ENCODE data around the gene SYS1.

The SYS1 gene

DNA sequence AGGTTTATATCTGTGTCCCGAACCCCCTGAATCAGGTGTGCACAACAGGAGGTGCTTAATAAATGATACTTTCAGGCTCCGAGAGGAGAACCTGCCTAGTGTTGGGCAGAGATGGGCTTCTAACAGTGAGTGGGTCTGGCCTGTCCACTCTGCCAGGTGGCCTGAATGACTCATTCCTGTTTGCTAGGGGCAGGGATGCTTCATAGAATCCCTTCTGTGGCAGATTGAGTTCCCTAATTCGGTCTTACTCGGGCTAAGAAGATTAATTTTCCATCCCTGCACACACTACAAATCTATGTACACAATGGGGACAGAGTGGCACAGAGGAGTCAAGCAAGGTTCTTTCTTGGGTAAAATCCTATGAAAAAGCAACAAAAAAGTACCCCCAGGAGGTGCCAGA lies 34.5 kb upstream of the SYS1 start:
- Histone ChIP-seq H3K9me3 (ENCODE audit: control insufficient read depth, insufficient read depth, low read length) (no peaks in the 10 kb centered on the region), H3K4me1 (ENCODE audit: control insufficient read depth, insufficient read depth, low read length) (no peaks in the 10 kb centered on the region), H3K27me3 (ENCODE audit: control insufficient read depth, insufficient read depth, low read length) (no peaks in the 10 kb centered on the region), H3K4me3 (ENCODE audit: low read depth, low read length) (no peak overlapping the region), H3K36me3 (ENCODE audit: control insufficient read depth, insufficient read depth, low read length) (peaks cover 46% of the 10 kb centered on the region), H3K9ac (ENCODE audit: low read depth, low read length) (no peak overlapping the region)

DNA sequence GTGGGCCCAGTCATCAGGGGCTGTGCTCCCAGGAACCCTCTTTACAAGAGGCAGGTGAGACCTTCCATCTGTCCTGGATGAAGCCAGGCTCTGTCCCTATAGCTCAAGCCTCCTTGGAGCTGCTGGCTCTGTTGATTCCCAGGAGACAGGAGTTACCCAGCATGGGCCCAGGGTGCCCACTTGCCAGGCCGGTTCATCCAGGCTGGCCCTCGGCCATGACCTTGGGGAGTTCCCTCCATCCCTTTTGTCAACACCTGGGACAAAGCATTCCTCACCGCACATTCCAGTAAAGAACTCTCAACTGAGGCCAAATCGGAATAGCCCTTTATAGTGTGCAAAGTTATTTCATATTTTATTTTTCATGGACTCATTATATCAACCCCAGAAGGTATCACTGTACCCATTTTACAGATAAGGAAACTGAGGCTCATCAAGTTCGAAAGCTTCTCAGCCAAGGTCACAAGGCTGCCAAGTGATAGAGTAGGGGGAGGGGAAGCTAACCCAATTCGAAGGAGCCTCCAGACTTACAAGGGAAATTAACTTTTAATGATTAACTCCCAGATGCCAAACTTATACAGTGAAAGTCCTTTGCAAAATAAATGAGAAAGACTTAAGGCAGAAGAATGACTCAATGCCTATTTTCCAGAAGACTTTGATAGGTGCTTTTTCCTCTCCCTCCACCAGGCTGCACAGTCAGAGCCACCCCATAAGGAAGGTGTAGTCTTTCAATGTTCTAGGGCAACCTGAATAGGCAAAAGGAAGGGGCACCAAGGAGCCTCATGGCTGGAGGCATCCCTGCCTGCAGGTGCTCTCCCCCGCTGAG lies 33.2 kb upstream of the SYS1 start:
- no peaks in the 10 kb centered on the region for H3K9me3 ChIP-seq (ENCODE audit: control insufficient read depth, insufficient read depth, low read length)
- H3K4me1 ChIP-seq (ENCODE audit: control insufficient read depth, insufficient read depth, low read length): no peaks in the 10 kb centered on the region
- no peaks in the 10 kb centered on the region for H3K27me3 ChIP-seq (ENCODE audit: control insufficient read depth, insufficient read depth, low read length)
- peaks cover 46% of the 10 kb centered on the region for H3K36me3 ChIP-seq (ENCODE audit: control insufficient read depth, insufficient read depth, low read length)
- H3K9ac ChIP-seq (ENCODE audit: low read depth, low read length): no peak overlapping the region
- H3K4me3 ChIP-seq (ENCODE audit: low read depth, low read length): no peak overlapping the region

DNA sequence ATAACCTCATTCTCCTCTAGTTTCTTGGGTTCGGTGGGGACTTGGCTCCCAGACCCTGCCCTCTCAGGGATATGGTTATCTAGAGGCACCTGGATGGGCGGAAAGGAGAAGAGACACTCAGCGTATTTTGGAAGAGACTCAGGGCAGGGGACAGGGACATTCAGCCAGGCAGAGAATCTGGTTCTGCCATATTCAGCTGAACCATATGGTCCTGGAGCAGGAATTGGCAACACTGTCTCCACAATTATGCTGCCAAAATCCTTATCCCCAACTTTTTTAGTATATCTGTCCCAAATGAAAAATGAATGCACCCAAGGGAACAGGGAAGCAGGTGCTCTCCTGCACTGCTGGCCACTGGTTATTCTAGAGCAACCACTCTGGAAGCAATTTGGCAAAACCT lies 32.5 kb upstream of the SYS1 start:
- H3K36me3 ChIP-seq (ENCODE audit: control insufficient read depth, insufficient read depth, low read length): peaks cover 46% of the 10 kb centered on the region
- H3K9ac ChIP-seq (ENCODE audit: low read depth, low read length): no peak overlapping the region
- no peaks in the 10 kb centered on the region for H3K9me3 ChIP-seq (ENCODE audit: control insufficient read depth, insufficient read depth, low read length)
- H3K4me1 ChIP-seq (ENCODE audit: control insufficient read depth, insufficient read depth, low read length): no peaks in the 10 kb centered on the region
- no peaks in the 10 kb centered on the region for H3K27me3 ChIP-seq (ENCODE audit: control insufficient read depth, insufficient read depth, low read length)
- no peak overlapping the region for H3K4me3 ChIP-seq (ENCODE audit: low read depth, low read length)

DNA sequence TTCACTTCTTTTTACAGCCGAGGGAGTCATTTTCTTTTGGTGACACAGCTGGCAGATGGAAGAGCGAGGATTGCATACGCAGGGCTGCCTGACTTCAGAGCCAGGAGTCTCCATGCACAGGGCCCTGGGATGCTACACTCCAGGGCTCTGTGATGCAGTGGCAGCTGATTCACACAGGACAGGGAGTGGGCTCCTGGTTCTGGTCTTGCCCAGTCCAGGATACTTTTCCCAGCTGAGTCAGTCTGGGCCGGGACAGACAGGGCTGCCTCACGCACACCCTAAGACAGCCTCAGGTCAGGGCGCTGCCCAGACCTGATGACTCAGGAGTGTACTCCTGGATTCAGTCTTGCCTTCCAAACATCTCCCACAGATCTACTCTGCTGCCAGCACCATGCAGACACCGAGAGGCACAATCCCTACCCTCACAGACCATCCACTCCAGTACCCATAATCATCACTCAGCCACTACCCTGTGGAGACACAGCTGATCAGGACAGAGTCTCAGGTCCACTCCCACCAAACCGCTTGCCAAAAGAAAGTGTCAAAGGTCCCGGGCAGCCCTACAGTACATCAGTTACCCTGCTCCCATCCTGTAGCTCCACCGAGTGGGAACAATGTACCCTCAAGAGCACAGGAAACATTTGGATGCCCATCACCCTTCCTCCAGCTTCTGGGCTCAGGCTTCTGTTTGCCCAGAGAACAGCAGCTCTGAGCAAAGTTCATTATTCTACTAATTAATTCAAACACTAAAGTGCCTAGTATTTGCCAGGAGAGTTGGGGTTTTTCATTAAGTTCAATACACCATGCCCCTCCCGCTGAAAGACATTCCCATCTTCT lies 26.2 kb upstream of the SYS1 start:
- H3K27me3 ChIP-seq (ENCODE audit: control insufficient read depth, insufficient read depth, low read length): no peaks in the 10 kb centered on the region
- no peak overlapping the region for H3K4me3 ChIP-seq (ENCODE audit: low read depth, low read length)
- H3K9ac ChIP-seq (ENCODE audit: low read depth, low read length): no peak overlapping the region
- no peaks in the 10 kb centered on the region for H3K9me3 ChIP-seq (ENCODE audit: control insufficient read depth, insufficient read depth, low read length)
- peaks cover 44% of the 10 kb centered on the region for H3K4me1 ChIP-seq (ENCODE audit: control insufficient read depth, insufficient read depth, low read length)
- H3K36me3 ChIP-seq (ENCODE audit: control insufficient read depth, insufficient read depth, low read length): peaks cover 10% of the 10 kb centered on the region

DNA sequence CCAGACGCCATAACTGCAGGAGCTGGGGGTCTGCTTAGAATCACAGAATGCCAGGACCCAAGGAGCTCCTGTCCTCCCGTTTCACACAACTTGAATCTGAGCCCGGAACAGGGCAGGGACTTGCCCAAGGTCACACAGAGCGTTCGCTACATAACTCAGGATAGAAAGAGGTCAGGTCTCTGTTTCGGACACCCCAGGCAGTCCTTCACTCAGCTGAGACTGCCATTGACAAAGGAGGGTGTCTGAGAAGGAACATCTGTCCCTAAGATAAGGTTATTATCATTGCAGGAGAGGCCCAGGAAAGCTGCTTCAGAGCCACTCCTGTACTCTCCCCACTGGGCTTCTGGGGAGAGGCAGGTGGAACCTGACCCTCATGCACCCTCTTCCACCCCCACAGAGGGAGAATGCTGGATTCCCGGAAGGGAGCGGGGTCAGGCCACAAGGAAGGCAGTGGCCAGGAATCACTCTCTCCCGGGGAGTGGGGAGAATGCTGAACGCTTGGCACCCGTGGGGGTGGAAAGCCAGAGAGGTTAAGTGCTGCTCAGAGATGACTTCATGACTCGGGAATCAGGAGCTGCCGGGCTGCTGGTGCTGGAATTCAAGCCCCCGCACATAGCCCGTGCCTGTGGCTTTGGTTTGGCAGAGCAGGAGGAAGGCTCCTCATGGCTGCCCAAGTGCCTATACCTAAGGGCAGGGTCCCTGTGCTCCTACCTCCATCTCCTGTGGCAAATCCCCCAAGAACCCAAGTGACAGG lies 25.4 kb upstream of the SYS1 start:
- Histone ChIP-seq H3K27me3 (ENCODE audit: control insufficient read depth, insufficient read depth, low read length) (no peaks in the 10 kb centered on the region), H3K9me3 (ENCODE audit: control insufficient read depth, insufficient read depth, low read length) (no peaks in the 10 kb centered on the region), H3K4me3 (ENCODE audit: low read depth, low read length) (no peak overlapping the region), H3K4me1 (ENCODE audit: control insufficient read depth, insufficient read depth, low read length) (peaks cover 49% of the 10 kb centered on the region), H3K36me3 (ENCODE audit: control insufficient read depth, insufficient read depth, low read length) (peaks cover 8% of the 10 kb centered on the region), H3K9ac (ENCODE audit: low read depth, low read length) (peak overlapping the region; percentile 47)

DNA sequence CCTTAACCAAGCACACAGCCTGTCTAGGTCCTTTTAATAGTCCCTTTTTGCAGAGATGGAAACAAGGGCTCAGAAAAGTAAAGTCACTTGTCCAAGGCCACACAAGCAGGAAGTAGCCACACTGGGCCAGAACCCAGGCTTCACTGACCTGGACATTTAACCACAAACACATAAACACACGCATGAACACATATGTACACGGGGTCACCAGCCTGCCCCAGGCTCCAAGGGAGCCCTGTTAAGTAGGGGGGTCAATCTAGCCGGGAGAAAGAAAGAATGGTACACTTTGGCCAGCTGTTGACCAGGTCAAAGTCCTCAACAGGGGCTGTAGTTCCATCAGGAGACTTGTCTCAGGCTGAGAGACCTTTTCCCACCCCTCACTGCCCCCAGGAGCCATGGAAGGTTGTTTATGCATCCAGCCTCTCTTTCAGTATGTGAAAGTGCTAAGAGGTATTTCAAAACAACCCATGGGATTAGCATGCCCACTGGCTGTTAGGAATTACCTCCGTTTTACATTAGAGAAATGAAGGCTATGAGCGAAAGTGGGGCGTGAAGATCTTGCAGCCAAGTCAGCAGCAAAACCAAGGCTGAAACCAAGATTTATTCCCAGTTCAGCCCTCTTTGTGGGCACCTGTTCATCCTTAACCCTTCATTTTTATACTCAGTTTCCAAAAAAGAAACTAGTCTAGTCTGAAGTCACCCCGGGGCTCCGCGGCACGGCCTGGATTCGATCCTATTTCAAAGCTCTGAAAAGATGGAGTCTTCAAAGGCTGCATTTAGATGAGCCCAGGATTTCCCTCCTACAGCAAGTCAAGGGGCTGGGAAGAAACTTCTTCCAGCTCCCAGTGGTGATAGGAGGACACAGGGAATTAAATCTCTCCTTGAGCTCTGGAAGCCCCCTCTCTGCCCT lies 24.6 kb upstream of the SYS1 start:
- Histone ChIP-seq H3K4me3 (ENCODE audit: low read depth, low read length) (no peak overlapping the region), H3K27me3 (ENCODE audit: control insufficient read depth, insufficient read depth, low read length) (no peaks in the 10 kb centered on the region), H3K9ac (ENCODE audit: low read depth, low read length) (peak overlapping the region; percentile 37), H3K9me3 (ENCODE audit: control insufficient read depth, insufficient read depth, low read length) (no peaks in the 10 kb centered on the region), H3K36me3 (ENCODE audit: control insufficient read depth, insufficient read depth, low read length) (peaks cover 4% of the 10 kb centered on the region), H3K4me1 (ENCODE audit: control insufficient read depth, insufficient read depth, low read length) (peaks cover 57% of the 10 kb centered on the region)

DNA sequence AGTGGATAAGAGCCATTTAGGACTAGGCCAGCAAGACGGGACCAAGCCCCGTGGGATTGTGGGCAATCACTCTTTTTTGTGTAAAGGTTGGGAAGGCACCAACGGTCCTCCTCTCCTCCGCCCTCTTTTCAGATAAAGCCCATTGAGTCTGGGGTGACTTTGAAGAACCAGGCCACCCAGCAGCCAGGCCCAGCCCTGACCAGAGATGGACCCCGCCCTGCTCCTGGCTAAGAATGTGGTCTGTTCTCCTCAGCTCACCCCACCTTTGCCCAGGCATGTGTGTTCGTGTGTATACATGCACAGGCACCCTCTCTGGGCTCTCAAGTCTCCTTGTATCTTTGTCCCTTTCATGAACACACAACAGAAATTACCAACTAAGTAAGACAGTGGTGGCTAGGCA lies 23.9 kb upstream of the SYS1 start:
- Histone ChIP-seq H3K4me3 (ENCODE audit: low read depth, low read length) (no peak overlapping the region), H3K27me3 (ENCODE audit: control insufficient read depth, insufficient read depth, low read length) (no peaks in the 10 kb centered on the region), H3K9ac (ENCODE audit: low read depth, low read length) (peak overlapping the region; percentile 14), H3K4me1 (ENCODE audit: control insufficient read depth, insufficient read depth, low read length) (peaks cover 64% of the 10 kb centered on the region), H3K36me3 (ENCODE audit: control insufficient read depth, insufficient read depth, low read length) (peaks cover 4% of the 10 kb centered on the region), H3K9me3 (ENCODE audit: control insufficient read depth, insufficient read depth, low read length) (no peaks in the 10 kb centered on the region)

DNA sequence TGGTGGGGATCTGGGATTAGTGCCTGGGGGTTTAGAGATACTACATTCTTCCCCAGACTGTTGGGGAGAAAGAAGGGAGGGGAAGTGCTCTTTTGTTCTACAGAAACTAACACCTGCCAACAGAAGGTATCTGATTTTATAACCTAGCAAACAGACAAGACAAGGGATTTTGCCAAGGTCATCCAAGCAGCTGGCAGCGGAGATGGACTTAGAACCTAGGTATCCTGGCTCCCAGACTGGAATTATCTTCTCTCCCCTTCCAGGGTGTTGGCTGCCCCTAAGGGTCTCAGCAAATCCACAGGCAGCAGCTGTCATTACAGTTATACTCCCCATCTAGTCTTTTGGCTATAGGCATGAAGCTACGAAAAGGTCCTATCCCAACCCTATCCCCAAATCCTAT lies 23.2 kb upstream of the SYS1 start:
- H3K36me3 ChIP-seq (ENCODE audit: control insufficient read depth, insufficient read depth, low read length): peaks cover 4% of the 10 kb centered on the region
- peaks cover 71% of the 10 kb centered on the region for H3K4me1 ChIP-seq (ENCODE audit: control insufficient read depth, insufficient read depth, low read length)
- H3K9ac ChIP-seq (ENCODE audit: low read depth, low read length): no peak overlapping the region
- no peaks in the 10 kb centered on the region for H3K27me3 ChIP-seq (ENCODE audit: control insufficient read depth, insufficient read depth, low read length)
- H3K4me3 ChIP-seq (ENCODE audit: low read depth, low read length): no peak overlapping the region
- H3K9me3 ChIP-seq (ENCODE audit: control insufficient read depth, insufficient read depth, low read length): no peaks in the 10 kb centered on the region

DNA sequence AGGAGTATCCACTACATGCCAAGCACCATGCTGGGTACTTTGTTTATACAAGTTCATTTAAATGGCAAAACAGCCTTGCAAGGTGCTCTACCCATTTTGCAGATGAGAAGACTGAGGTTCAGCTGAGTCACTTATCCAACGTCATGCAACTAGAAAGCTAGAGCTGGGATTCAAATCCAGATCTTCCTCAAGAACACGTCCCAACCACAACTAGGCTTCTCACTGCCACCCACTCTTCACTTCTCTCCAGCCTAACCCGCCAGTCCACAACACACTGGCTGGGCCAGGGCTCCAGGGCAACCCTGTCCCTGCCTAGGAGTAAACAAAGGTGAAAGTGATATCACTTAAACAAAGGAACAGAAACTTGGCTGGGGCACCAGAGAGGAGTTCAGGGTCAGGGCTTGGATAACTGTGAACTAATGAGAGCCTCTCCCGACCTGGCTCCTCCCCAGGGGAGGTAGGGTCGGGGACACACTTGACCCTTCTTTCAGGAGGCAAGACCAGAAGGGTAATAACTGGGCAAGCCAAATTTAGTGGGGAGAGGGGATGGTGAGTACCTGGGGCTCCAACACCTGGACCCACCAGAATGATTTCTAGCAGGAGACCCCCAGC lies 22.6 kb upstream of the SYS1 start:
- Histone ChIP-seq H3K36me3 (ENCODE audit: control insufficient read depth, insufficient read depth, low read length) (peaks cover 4% of the 10 kb centered on the region), H3K4me3 (ENCODE audit: low read depth, low read length) (no peak overlapping the region), H3K9me3 (ENCODE audit: control insufficient read depth, insufficient read depth, low read length) (no peaks in the 10 kb centered on the region), H3K27me3 (ENCODE audit: control insufficient read depth, insufficient read depth, low read length) (no peaks in the 10 kb centered on the region), H3K9ac (ENCODE audit: low read depth, low read length) (peak overlapping the region; percentile 29), H3K4me1 (ENCODE audit: control insufficient read depth, insufficient read depth, low read length) (peaks cover 76% of the 10 kb centered on the region)

DNA sequence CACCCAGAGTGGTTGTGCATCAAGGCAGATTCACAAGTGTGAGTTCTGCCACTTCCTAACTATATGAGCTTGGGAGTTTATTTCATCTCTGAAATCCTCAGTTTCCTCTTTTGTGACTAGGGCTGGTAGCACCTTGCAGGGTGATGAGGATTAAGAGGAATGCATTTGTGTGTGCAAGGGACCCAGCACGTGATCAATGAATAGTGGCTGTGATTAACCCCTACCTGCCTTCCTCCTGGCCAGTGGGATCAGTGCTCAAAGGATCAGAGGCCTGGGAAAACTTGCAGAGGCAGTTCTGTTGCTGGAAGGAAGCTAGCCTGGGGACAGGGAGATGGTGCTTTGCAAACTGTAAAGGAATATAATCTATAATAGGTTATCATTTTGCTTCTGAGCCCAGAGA lies 22.0 kb upstream of the SYS1 start:
- H3K27me3 ChIP-seq (ENCODE audit: control insufficient read depth, insufficient read depth, low read length): no peaks in the 10 kb centered on the region
- peak overlapping the region; percentile 62 for H3K4me3 ChIP-seq (ENCODE audit: low read depth, low read length)
- peaks cover 82% of the 10 kb centered on the region for H3K4me1 ChIP-seq (ENCODE audit: control insufficient read depth, insufficient read depth, low read length)
- peaks cover 4% of the 10 kb centered on the region for H3K36me3 ChIP-seq (ENCODE audit: control insufficient read depth, insufficient read depth, low read length)
- H3K9me3 ChIP-seq (ENCODE audit: control insufficient read depth, insufficient read depth, low read length): no peaks in the 10 kb centered on the region
- H3K9ac ChIP-seq (ENCODE audit: low read depth, low read length): peak overlapping the region; percentile 32

All from iPS-15b (cell line).